Ovary (tissue), 9 donors: ENCODE data around the gene ARL6IP6. TPM values are rescaled to one million over a fixed set of nuclear protein-coding genes. Genes with fewer than 3 reads are reported as not detected.

Source experiments
- DNase-seq, 5 donors: peaks; one replicate each; pipeline ENCODE4 v3.0.0-alpha.2; 2019 to 2020
- H3K27ac ChIP-seq, 2 donors: fragments of 200-600 bp; one replicate each; pipeline versions ENCODE4 v1.5.1 to v1.8.0; 2019 to 2022
- H3K27me3 ChIP-seq: fragments of 200-600 bp; one replicate; pipeline ENCODE4 v1.8.0; 2022
- H3K36me3 ChIP-seq: fragments of 200-600 bp; sonication (generic); one replicate; pipeline ENCODE4 v1.5.1; 2019
- H3K4me1 ChIP-seq: one replicate; pipeline ENCODE4 v1.8.1; 2013; ENCODE audit warnings: mild to moderate bottlenecking, moderate library complexity; ENCODE audit not compliant: insufficient read depth
- H3K4me3 ChIP-seq: fragments of 200-600 bp; sonication (generic); one replicate; pipeline ENCODE4 v1.5.1; 2017
- H3K9me3 ChIP-seq, 2 donors: fragments of 200-600 bp in 1 of 2; sonication (generic) in 1 of 2; one replicate each; pipeline versions ENCODE4 v1.5.1 to v1.8.1; 2013 to 2019; ENCODE audit warnings: mild to moderate bottlenecking in 1 of 2, moderate library complexity in 1 of 2
- EP300 ChIP-seq: sonication (generic); formaldehyde crosslinking; IDR thresholded peaks from one replicate; pipeline ENCODE4 v1.6.1; 2017; ENCODE audit warnings: antibody characterized with exemption
- POLR2A ChIP-seq: fragments of 450-650 bp; IDR thresholded peaks from one replicate; pipeline ENCODE4 v1.6.1; 2017; ENCODE audit warnings: antibody characterized with exemption, mild to moderate bottlenecking, moderate library complexity
- WGBS, 3 donors: extraction: QIAGEN DNeasy Blood & Tissue Kit in 1 of 3; methylation state at CpG; one replicate each; pipeline versions ENCODE4 v1.1.5 to v1.1.7; 2013 to 2017; 5-methylcytosine and 5-hydroxymethylcytosine counted together
- intact Hi-C, 4 donors: fragments of 100-400 bp; cut with DNase I; formaldehyde crosslinking; loops; one replicate each; pipeline versions ENCODE4 v1.11.0 to v1.15.1; 2022 to 2023
- polyA plus RNA-seq, 2 donors: library from polyadenylated mRNA; stranded (reverse); fragments of 200-250 nt in 1 of 2; fragments of 350-450 nt in 1 of 2; fragmentation: Illumina TruSeq in 1 of 2; extraction: RNeasy Lipid Tissue Mini Kit (QIAGEN cat#74804) in 1 of 2; gene quantifications; one replicate each; pipeline ENCODE4 v1.2.3, GENCODE V29; 2013 to 2014
- total RNA-seq, 7 donors: library from RNA; depleted of rRNA in 2 of 7; stranded (reverse); fragments of >200 nt in 2 of 7; fragmentation: NEBNext Ultra II Directional in 3 of 7; extraction: Animal tissue kit (Norgen Biotek cat#: 25700) in 3 of 7; gene quantifications; one replicate each; pipeline versions ENCODE4 v1.1.0 to v1.2.4, GENCODE V29; 2016 to 2023
- donor health status: DM: no; HTN: no; CAD: no; lungs with moderate emphysema.
- donor health status: DM: no; HTN: no; CAD: no.
- donor health status: Bipolar disorder and iron deficiency.
- donor health status: DM: yes; HTN: yes; CAD: no.
- donor health status: DM: no; HTN: no; CAD: no.
- donor health status: DM: yes; HTN: yes; CAD: no.

Gene ARL6IP6
- total and polyA plus RNA-seq, 9 donors = 11.1 to 38.6 (median 14.4) TPM

DNA sequence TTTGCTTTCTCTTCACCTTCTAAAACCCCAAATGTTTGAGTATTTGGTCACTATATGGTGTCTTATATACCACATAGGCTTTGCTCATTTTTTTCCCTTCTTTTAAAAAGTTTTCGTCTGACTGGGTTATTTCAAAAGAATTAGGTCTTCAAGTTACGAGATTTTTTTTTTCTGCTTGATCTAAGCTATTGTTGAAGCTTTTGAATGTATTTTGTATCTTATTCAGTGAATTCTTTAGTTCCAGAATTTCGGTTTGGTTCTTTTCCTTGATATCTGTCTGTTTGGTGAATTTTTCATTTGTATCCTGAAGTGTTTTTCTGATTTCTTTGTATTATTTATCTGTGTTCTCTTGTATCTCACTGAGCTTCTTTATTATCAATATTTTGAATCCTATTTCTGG lies 93.5 kb downstream of the ARL6IP6 start:
- intact Hi-C loops = no loop called here
- TF ChIP-seq EP300 = no peak
- TF ChIP-seq POLR2A = no peak
- Histone ChIP-seq H3K27me3 (no peaks in the 10 kb centered on the region), H3K27ac (no peak overlapping the region), H3K4me1 (no peaks in the 10 kb centered on the region), H3K36me3 (no peaks in the 10 kb centered on the region), H3K4me3 (no peak overlapping the region), H3K9me3 (no peaks in the 10 kb centered on the region)
- WGBS, 3 donors = 90 to 92% (median 90%) methylated on average over 3 of the region's 3 CpGs
- DNase-seq = no peak

Other genes starting within 250 kb of the ARL6IP6 start
- gene PRPF40A, start 1.2 kb upstream of the ARL6IP6 start, total RNA-seq = 10 to 100 TPM; 55.0 to 81.9 (median 64.9) TPM
- 10 to 100 TPM; 27.5 to 33.4 TPM for gene PRPF40A, start 1.2 kb upstream of the ARL6IP6 start, polyA plus RNA-seq